Colon (tissue), 2 donors: ENCODE measurements around the gene GJA8.
"Not testable (repeated sequence)": the region's sequence is repeated elsewhere in the genome, so short reads cannot be mapped to it uniquely, and the experiment has no call there.

Experiments used
- FAIRE-seq: peaks from 2 replicates; lab custom pipeline; 2012; peaks lifted over from hg19 to GRCh38; lab: Jason Lieb, UNC
- donor health status: control.
- donor health status: control.

Gene GJA8

DNA sequence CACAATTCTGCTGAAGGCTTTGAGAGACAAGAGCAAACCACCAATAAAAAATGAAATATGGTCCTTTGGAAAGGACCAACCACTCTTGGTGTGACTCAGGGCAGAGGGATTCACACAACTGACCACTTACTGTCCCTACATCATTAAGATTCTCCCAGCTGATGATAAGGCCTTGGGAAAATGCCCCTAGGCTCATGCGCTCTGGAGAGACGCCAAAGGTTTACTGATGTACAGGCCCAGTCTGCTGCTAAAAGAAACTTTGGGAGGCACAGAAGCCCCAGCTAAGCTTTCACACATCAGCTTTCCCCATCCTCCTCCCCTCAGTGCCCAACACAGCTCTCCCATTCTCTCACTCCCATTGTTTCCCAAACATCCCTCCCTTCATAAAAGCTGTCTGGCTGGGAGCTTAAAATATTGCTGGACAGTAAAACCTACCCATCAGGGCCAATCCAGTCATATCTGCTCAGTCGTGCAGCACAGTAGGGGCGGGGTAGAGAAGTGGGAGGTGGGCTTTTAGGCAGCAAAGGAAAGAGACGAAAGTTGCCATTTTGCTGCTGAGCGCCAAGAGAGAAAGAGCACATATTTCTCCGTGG is at the start of gene GJA8:
TSS of gene GJA8 (plus strand) at position 543 of the 593 bp plus-strand sequence. CDS start 5,161 bp downstream, outside the sequence.
- no peak for FAIRE-seq

- FAIRE-seq = no peak
Measured at GRCh38 chr1:147853391-147853790, 49.2 kb upstream of the GJA8 start.

DNA sequence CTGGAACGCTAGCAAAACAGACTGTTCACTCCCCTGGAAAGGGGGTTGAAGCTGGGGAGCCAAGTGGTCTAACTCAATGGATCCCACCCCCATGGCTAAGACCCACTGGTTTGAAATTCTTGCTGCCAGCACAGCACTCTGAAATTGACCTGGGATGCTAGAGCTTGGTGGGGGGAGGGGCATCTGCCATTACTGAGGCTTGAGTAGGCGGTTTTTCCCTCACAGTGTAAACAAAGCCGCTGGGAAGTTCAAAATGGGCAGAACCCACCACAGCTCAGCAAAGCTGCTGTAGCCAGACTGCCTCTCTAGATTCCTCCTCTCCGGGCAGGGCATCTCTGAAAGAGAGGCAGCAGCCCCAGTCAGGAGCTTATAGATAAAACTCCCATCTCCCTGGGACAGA is 47.6 kb upstream of the GJA8 start:
- FAIRE-seq = not testable (repeated sequence)

GRCh38 chr1:147855996-147856395 is 46.6 kb upstream of the GJA8 start:
- not testable (repeated sequence) for FAIRE-seq

DNA sequence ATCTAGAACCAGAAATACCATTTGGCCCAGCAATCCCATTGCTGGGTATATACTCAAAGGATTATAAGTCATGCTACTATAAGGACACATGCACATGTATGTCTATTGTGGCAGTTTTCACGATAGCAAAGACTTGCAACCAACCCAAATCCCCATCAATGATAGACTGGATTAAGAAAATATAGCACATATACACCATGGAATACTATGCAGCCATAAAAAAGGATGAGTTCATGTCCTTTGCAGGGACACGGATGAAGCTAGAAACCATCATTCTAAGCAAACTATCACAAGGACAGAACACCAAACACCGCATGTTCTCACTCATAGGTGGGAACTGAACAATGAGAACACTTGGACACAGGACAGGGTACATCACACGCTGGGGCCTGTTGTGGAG is 35.4 kb upstream of the GJA8 start:
- not testable (repeated sequence) for FAIRE-seq

- no peak for FAIRE-seq
Measured at GRCh38 chr1:147878022-147878421, 24.6 kb upstream of the GJA8 start.

- no peak for FAIRE-seq
Measured at GRCh38 chr1:147879911-147880310, 22.7 kb upstream of the GJA8 start.

- FAIRE-seq = peak; percentile 88
Measured at GRCh38 chr1:147882535-147882934, 20.1 kb upstream of the GJA8 start.

GRCh38 chr1:147890177-147890790 is 12.3 kb upstream of the GJA8 start:
- no peak for FAIRE-seq

- no peak for FAIRE-seq
Measured at GRCh38 chr1:147891088-147891487, 11.5 kb upstream of the GJA8 start.

- no peak for FAIRE-seq
Measured at GRCh38 chr1:147892216-147892615, 10.4 kb upstream of the GJA8 start.

DNA sequence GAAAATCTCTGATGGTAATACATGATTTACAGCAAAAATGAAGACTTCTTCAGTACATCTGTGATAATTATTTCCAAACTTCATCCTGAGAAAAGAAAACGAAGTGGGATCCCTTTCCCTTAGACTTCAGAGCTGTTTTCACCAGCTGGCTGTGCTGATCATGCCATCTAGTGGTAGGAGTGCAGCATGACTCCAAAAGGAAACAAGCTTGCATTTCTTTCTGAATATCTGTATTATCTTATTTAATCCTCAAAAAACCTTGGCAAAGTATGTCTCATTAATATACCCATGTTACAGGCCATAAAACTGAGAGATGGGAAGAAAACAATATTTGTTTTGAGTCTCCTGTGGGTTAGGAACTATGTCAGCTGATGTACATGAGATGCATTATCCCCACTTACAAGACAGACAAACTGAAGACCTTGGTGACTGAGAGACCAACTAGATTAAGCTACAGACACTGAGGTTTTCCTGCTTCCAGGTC is 9.8 kb upstream of the GJA8 start:
- FAIRE-seq = no peak

DNA sequence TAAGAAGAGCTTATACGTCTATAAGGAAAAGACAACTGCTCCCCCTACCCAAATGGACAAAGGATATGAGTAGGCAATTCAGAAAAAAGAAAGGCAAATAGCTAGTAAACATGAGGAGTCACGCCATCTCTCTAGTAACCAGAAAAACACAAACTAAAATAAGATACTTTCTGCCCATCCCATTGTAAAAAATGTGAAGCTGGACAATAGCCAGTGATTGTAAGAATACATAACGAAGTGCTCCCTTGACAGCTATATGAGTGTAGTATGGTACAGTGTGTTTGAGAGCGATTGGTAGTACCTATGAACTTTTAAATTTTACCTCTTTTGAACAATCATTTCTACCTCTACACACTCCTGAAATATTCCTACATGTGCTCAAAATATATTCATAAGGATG is 7.5 kb upstream of the GJA8 start:
- no peak for FAIRE-seq

GRCh38 chr1:147897029-147897752 is 5.4 kb upstream of the GJA8 start:
- FAIRE-seq = no peak

- FAIRE-seq = no peak
Measured at GRCh38 chr1:147897789-147898188, 4.8 kb upstream of the GJA8 start.

GRCh38 chr1:147904726-147905125 is 2.1 kb downstream of the GJA8 start:
- FAIRE-seq = no peak

DNA sequence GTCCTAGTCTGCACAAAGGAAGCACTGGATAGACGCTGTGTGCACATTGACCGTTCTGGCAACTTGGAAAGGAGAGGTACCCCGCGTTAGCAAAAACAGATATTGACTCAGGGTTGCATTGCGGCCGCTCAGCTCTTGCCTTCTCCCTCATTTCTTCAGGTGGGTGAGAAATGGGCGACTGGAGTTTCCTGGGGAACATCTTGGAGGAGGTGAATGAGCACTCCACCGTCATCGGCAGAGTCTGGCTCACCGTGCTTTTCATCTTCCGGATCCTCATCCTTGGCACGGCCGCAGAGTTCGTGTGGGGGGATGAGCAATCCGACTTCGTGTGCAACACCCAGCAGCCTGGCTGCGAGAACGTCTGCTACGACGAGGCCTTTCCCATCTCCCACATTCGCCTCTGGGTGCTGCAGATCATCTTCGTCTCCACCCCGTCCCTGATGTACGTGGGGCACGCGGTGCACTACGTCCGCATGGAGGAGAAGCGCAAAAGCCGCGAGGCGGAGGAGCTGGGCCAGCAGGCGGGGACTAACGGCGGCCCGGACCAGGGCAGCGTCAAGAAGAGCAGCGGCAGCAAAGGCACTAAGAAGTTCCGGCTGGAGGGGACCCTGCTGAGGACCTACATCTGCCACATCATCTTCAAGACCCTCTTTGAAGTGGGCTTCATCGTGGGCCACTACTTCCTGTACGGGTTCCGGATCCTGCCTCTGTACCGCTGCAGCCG is 5.4 kb downstream of the GJA8 start:
- no peak for FAIRE-seq

DNA sequence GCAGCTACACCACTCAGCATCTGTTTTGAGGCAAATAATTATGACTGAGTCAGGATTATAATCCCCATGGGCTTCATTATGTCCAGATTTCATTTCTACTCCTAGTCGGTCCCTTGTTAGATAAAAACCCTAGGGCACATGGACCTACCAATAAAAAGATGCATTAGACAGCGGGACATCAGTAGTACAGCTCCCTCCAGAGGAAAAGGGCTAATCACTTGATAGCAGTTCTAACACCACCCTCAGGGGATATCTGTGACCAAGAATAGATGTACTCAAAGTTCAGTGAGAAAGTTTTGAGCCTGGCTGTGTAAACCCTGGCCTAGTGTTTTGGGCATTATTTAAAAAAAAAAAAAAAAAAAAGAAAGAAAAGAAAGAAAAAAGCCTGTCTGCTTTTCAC is 10.0 kb downstream of the GJA8 start:
- no peak for FAIRE-seq

DNA sequence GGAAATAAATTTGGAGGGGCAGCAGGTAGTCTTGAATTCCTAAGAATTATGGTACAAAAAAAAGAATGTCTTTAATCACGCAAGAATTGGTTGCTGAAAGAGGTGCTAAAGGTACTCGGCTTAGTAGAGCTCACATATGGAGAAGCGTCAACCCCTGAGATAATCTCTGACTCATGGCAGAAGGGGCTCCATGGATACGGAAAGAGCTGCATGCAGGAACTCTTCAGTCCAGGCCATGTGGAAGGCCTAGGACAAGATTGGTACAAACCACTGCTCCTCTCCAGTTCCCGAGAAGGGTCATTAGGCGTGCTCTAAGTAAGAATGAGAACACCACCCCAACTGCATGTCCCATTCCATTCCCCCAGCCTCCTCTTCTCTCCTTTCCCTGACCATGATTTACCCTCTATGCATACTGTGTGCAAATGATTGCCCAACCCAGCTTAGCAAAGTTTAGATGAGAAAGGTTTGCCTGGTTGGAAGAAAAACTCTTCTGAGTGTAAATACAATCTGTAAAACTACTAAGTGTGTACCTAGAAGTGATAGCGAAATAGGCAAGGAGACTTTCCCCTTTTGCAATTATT is 10.9 kb downstream of the GJA8 start:
- FAIRE-seq = no peak

DNA sequence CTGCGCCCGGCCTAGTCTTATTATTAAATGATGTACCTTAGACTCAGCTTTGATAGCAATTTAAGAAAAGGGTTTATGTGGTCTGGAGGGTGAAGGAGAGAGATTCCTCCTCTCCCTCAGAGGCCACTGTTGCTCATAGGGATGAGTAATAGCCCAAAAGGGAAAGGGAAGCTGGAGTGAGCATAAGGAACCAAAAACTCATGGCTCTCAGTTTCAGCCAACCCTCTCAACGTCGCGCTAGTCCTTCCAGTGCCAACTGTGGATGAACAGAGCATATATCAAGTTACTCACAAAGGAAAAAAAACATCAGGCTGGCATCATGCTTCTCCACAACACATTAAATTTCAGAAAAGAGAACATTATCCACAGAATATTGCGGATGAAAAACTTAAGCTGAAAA is 17.3 kb downstream of the GJA8 start:
- FAIRE-seq = no peak

GRCh38 chr1:147924813-147925212 is 22.2 kb downstream of the GJA8 start:
- no peak for FAIRE-seq

GRCh38 chr1:147927215-147927614 is 24.6 kb downstream of the GJA8 start:
- not testable (repeated sequence) for FAIRE-seq
